ENCODE results near the gene EXO1.
"Not testable (repeated sequence)": the region's sequence is repeated elsewhere in the genome, so short reads cannot be mapped to it uniquely, and the experiment has no call there.

Gene EXO1

DNA sequence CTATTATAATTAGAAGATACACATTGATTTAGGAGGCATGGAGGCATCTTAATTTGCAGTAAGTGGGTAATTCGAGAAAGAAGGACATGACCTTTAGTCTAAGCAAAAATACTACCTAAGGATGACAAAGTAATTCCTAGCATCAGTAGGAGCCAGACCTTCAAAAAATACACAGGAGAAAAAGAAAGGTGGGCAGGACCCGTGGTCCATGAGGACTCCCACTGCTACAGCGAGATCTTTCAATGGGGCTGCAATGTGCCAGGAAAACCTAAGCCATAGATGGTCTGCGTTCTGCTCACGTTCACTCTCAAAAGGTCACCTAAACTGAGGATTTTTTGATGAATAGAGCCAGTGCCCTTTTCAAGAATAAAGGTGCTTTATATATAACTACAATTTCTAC, 10.6 kb upstream of the EXO1 start:
- DNase-seq (ENCODE audit: low read depth): no peak

DNA sequence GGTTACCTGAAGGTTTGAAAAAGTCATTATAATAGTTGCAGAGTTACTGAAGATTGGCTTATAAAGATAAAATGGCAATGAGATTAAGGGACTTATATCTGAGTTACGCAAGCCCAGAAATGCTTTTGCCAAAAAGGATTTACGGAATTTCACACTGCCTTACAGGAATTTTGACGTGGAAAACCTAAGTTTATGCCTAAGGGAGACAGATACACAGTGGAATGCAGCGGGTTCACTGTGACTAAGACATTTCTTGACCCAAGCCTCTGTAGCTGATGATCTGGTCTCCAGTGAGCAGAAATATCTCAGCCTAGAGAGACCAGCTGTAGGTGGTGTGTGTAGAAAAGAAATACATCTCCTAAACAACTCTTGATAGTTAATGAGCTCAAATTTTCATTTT, 10.1 kb upstream of the EXO1 start:
- DNase-seq (ENCODE audit: low read depth): peak; percentile 98

DNA sequence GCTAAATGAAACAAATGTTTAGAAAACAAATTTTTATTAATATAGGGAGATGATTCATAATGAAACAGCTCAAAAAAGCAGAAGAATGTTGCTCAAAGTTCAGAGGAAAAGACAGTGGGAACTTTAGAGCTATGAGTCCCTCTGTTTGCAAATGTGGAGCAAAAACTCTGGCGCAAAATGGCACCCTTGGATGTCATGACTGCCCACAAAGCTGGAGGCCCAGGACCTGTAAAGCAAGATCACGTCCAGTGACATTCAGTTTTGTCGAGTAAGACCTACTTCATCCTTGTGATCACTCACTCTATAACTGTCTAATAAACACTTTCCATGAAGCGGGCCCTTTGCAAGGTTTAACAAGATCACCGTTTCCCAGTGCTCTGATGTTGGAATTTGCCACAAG, 9.1 kb upstream of the EXO1 start:
- peak; percentile 47 for DNase-seq (ENCODE audit: low read depth)

DNA sequence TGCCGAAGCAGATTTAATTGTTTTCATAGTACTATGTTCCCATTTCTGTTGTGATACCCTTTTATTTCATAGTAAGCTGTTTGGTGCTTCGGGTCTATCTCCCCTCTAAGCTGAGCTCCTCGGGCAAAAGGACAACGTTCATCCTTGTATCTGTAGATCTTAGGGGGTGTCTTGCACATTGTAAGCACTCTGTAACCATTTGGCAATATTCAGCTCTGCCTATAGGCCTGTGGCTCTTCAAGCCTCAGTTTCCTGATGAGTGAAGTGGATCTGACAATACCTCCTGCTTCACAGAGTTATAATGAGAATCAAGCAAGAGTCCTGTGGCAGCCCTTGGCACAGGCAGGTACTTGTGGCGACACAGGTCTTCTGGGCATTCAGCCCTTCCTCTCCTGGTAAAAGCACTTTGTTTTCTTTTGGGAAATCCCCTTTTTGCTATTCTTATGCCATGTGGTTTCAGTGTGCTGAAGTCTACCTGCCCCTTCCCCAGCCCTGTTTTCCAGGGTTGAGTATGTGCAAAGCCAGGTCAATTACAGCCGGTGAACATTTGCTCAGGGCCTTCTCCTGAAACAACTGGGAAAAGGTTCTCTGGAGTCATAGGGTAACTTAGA, 8.5 kb upstream of the EXO1 start:
- DNase-seq (ENCODE audit: low read depth): no peak

DNA sequence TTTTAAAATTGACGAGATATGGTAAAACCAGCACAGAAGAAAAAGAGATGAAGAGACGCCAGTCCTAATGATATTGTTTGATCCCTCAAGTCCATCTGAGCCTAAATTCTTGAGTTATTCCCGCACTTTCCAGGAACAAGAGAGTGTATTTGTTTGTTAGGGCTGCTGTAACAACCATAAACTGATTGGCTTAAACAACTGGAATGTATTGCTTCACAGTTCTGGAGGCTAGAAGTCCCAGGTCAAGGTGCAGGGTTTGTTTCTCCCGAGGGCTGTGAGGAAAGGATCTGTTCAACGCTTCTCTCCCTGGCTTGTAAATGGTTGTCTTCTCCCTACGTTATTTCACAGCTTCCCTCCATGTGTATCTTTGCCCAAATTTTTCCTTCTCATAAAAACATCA, 7.8 kb upstream of the EXO1 start:
- DNase-seq (ENCODE audit: low read depth): no peak

DNA sequence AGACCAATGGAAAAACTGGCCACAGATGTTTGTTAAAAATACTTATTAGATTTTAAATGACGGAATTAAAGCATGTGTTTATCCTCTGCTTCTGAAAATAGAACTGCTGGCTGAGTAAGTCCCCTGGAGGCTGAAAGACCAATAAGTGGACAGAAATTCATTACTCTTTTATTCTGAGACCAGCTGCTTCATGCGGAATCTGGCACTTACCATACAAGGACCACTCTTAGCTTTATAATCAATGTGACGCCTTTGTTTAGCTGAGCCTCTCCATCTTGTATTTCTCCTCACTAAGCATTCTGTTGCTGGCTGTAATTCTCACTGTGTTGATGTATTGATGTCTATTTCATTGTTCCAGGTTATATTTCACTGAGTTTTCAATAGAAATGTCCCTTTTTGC, 6.3 kb upstream of the EXO1 start:
- DNase-seq (ENCODE audit: low read depth): peak; percentile 22

DNA sequence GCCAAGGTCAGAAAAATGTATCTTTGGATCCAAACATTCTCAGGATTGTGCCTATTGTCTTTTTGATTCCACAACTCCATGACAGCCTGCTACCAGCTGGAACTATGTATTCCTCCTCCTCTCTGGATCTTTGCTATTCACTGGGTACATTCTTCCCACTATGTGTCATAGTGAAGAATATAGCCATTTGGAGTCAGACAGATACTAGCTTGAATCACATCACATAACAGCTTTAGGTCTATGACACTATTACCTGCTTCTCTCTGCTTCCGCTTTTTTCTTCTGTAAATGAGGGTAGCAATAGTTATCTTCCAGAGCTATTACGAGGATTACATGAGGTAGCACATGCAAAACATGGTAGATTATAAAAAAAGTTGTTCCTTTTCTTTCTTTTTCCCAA, 5.4 kb upstream of the EXO1 start:
- peak; percentile 83 for DNase-seq (ENCODE audit: low read depth)

DNA sequence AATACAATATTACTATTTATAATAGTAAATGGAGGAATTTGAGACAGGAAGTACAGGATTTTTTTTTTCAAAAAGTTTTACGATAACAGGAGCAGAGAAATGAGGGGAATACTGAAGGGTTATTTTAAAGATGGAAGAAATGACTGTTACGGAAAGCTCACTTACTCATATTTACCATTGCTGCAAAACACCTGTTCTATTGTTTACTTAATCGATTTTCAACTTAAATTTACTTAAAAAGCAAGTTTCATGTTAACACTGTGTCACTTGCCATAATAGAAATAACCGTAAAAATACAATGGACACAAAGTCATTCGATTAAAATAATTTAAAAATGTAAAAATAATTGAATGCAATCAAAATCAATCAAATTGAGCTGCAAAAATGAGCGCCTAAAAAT, 3.4 kb upstream of the EXO1 start:
- DNase-seq (ENCODE audit: low read depth): no peak

DNA sequence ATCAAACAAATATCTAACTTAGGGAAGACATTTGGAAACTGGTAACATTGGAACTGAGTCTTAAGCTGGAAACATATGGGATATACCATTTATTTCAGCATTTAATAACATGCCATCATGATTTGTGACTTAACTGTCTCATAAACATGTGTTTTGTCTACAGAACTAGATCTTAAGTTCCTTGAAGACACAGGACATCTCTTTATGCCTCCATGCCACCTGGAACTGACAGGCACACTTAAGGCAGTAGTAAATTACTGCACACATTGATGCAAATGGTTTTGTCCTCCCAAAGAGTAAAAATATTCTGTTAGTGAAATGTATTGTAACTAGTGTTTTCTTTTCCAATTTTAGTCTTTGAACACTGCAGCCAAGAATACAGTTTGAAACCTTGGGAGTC, 1.6 kb upstream of the EXO1 start:
- no peak for DNase-seq (ENCODE audit: low read depth)

DNA sequence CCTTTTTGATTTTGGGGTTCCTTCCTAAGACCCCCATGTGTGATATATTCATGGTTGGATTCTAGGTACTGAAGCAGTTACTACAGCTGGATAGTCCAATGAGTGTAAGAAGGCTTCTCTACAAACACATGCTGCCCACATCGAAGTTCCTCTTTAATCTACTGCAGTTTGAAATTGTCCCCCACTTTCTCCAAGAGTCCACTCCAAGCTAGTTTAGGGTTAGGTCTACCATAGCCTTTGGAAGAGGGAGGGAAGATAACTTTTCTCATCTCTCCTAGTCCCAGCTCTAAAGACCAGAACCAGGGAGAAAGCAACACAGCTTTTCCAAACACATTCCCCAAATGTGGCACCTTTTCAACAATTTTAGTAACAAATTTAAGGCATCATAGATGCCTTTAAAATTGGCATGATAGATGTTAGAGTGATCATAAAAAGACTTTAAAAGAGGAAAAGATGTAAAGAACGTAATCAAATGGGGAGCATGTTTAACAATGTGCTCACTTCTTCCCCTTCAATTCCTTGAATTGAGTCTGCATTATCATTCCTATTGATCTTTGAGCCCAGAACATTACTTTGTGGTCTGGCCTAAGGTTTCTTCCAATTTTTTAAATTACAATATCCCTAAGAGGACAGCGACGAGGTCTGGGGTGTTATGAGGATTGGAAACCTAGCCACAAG, 1.0 kb upstream of the EXO1 start:
- no peak for DNase-seq (ENCODE audit: low read depth)

DNA sequence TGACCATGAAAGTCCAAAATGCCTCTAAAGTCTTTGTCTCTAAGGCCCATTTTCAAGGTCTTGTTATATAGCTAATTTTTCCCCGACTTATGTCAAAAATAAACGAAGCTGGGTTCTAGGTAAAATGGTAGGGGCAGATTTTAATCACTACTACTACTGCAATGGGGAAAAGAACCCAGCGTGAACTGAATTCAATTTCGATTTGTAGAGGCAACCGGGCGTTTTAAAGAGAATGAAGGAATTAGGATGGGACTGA, 536 bp upstream of the EXO1 start:
- DNase-seq (ENCODE audit: low read depth): no peak

DNA sequence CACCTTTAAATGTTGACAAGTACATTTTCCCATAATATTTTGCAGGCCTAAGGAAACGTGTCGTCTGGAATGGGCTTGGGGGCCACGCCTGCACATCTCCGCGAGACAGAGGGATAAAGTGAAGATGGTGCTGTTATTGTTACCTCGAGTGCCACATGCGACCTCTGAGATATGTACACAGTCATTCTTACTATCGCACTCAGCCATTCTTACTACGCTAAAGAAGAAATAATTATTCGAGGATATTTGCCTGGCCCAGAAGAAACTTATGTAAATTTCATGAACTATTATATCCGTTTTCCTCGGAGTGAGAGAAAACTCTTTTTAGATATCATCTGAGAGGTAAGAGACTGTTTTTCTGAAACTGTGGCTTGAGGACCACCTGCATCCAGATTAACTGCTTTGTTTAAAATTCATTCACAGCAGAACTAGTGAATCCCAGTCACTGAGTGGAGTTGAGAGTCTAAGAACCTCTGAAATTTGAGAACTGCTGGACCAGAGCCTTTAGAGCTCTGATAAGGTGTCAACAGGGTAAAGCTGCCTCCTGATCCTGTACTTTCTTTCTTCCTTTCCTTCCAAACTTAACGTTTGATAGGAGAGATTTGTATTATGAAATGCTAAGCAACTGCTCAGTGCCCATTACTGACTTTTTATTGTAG, 811 bp downstream of the EXO1 start:
- peak; percentile 5 for DNase-seq (ENCODE audit: low read depth)

DNA sequence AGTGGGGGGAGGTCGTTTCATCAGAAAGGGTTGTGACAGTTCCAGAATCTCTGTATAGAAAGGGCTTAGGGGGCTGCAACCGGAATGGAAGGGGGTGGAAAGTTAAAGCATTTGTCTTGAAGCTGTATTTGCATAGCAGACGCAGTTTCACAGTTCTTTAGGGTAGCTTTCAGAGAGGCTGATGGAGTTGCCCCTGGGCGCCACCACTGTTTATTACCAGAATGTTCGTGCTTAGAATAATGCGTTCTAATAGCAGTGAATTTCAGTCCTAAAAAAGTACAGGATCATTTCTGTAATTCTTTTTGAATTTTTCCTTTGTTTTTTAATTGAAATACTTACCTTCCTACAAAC, 1.3 kb downstream of the EXO1 start:
- no peak for DNase-seq (ENCODE audit: low read depth)

DNA sequence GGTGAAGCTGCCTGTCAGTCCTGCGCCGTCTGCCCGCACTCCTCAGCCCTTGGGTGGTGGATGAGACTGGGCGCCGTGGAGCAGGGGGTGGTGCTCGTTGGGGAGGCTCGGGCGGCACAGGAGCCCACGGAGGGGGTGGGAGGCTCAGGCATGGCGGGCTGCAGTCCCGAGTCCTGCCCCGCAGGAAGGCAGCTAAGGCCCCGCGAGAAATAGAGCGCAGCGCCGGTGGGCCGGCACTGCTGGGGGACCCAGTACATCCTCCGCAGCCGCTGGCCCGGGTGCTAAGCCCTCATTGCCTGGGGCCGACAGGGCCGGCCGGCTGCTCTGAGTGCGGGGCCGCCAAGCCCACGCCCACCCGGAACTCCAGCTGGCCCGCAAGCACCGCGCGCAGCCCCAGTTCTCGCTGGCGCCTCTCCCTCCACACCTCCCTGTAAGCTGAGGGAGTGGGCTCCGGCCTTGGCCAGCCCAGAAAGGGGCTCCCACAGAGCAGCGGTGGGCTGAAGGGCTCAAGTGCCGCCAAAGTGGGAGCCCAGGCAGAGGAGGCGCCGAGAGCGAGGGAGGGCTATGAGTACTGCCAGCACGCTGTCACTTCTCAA, 7.6 kb downstream of the EXO1 start:
- not testable (repeated sequence) for DNase-seq (ENCODE audit: low read depth)

DNA sequence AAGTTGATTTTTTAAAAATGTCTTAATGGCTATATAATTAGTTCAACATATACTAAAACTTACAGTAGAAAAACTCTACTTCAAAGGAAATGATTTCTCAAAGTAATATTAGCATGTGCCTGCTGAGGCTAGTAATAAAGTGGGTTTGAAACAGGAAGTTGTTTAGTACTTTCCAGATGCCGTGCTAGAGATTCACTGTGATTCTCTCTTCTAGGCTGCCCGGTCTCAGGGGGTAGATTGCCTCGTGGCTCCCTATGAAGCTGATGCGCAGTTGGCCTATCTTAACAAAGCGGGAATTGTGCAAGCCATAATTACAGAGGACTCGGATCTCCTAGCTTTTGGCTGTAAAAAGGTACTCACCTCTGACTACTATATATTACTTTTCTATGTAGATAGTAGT, 9.1 kb downstream of the EXO1 start:
- DNase-seq (ENCODE audit: low read depth): peak; percentile 30

DNA sequence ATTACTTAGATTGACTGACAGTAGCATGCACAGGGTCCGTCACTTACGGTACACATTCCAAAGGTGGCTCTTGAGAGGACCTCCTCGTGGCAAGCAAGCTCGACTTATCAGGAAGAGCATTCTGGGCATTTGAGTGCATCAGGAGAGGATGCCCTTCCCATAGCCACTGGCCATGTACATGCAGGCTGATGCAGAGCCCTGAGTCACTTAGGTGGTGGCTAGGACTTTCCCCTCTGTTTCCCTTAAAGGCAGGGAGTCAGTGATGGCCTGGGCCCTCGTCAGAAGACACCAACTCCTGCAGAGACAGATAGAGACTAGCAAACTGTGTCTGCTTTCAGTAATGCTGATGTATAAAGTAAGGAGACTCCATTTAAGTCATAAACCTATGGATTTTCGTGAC, 12.9 kb downstream of the EXO1 start:
- no peak for DNase-seq (ENCODE audit: low read depth)

DNA sequence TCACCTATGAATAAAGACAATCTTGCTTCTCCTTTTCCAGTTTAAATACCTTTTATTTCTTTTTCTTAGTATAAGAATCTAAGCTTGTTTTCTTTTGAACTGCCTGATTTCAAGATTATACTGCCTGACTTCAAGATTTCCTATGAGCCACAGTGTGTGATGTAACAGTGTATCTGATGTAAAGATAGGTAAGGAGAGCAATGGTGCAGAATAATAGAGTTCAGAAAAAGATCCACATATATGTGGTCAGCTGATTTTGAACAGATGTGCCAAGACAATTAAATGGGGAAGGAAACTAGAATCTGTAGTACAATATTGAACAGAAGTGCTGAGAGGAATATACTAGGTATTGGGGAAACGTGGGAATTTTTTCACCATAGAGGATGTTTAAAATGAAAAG, 21.0 kb downstream of the EXO1 start:
- no peak for DNase-seq (ENCODE audit: low read depth)

DNA sequence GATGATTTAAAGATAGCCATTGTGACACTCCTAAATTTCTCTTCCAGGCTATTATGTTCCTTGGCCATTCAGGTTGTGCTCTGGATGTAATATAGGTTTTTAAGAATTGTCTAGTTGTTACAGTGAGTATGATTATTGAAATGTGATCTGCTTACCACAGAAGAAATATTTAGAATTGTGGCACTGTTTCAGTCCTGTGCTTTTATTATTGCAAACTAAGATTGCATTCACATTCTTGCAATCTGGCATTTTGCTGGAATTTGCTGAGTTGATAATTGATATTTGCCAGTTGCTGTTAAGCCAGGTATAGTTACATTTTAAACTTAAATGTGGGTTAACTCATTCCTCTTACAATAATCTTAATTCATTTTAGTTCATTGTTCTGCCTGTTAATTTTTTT, 22.3 kb downstream of the EXO1 start:
- DNase-seq (ENCODE audit: low read depth): no peak

DNA sequence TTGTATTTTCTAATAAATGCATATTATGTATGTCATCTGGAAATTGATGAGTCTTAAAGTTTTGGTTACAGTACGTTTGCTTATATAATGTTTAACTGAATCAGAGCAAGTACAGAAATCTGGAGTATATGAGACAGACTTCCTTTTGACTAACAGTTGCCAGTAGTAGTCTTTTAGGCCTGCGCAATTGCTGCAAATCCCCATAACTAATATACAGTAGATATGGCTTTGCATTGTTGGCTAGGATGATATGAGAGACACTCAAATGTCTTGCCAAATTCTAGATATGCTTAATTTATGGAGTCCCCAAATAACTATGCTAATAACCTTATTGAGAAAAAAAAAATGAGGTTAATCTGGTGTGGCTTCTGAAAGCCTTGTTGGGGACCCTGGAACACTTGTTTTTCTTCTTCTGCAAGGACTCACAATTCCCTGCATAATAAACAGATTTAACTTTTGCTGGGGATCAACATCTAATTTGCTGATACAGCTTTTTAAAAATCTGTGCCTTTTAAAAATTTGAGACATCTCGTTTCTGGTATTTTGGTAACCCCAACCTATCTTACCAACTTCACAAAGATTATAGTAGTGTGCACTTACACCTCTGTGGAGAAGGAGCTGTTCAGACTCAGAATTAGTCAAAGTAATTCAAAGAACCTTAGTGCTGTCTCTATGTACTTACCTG, 22.9 kb downstream of the EXO1 start:
- no peak for DNase-seq (ENCODE audit: low read depth)

DNA sequence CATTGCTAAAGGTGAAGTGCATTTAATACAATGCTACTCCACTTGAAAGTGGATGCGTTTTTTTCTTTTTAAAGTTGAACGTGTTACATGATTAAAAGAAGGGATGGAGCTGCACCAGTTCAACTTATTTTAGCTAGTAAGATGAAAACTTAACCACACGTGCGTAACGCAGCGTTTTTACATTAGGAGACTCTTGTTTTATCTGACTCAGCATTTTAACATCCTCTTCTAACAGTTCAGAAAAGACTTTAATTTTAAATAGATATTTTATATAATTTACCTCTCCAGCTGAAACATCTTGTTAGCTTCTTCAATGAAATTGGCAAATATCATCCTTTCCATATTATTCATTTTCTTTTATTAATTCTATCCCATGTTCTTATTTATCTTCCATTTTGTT, 33.4 kb downstream of the EXO1 start:
- no peak for DNase-seq (ENCODE audit: low read depth)

DNA sequence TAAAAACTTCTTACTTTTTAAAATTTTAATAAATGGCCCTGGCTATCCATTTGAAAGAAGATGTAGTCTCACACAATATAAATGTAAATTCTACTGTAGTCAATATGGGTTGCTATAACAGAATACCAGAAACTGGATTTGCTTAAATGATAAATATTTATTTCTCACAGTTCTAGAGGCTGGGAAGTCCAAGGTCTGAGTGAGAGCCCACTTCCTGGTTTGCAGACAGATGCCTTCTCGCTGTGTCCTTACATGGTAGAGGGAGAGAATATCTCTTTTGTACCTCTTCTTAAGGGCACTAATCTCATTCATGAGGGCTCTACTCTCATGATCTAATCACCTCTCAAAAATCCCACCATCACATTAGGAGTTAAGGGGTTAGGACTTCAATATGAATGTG, 35.2 kb downstream of the EXO1 start:
- no peak for DNase-seq (ENCODE audit: low read depth)

DNA sequence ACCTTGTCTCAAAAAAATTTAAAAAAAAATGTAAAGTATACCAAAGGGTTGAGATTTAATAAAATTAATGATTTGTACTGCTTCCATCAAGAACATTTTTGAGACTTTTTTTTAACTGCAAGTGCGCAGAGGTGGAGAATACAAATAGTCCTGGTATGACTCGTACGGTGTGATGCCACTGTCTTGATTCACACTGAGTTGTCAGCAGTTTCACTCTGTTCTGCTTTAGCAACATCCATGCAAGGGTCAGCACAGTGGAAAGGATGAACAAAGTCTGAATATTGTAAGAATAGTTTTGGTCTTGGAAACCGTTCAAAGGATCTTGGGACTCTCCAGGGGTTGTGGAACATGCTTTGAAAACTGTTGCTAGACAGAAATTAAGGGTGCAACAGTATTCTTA, 40.2 kb downstream of the EXO1 start:
- DNase-seq (ENCODE audit: low read depth): peak; percentile 29

DNA sequence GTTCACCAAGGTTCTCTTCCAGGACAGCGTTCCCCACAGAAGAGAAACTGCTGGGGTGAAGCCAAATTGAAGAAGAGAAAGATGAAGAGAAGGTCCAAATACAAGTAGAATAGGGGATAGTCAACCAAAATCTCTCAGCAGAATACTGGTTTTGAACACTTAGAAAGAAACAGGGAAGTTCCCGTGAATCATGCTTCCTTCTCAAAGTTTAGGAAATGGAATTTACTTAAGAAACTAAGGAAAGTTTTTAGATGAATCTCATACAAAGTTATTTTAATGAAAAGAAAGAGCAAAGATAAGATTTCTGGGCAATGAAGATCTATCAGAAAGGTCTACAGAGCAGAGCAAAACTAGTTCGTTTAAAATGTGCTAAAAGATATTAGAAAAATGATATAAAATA, 43.3 kb downstream of the EXO1 start:
- DNase-seq (ENCODE audit: low read depth): no peak

All from EH (cell line).